Kasumi-1 (cell line): ENCODE data around the gene PIEZO1.

Experiments used
- DNase-seq, 2 experiments: peaks; one replicate each; lab custom pipeline; 2025; lab: John Stamatoyannopoulos, UW

Gene PIEZO1

DNA sequence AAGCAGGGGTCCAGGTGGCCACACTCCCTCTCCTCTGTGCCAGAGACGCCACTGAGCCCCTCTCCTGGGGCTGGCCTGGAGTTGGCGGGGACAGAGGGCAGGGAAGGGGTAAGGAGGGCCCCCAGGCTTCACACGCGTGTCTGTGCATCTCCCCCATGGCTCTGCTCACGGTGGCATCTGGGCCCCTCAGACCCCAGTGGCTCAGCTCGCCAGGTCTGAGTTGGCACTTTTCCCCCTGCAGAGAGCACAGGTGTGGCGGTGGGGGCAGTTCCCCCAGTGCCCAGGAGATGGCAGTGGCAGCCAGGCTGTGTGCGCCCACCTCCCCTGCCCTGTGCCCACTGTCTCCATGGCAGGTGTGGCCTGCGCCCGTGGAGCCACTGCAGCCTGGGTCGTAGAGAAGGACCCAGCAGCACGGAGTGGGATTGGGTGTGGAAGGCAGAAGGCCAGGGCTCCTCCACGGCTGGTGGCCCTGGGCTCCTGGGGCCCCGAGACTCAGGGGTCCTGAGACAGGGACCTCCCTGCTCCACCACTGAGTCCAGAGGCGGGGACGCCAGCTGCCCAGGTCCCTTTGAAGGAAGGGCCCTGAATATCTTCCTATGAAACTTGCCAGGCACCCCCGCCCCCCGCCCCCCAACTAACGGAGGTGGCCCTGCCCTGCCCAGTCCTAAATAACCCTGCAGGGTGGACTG is 31.0 kb upstream of the PIEZO1 start:
- peak; percentile 10 to 19 for DNase-seq

DNA sequence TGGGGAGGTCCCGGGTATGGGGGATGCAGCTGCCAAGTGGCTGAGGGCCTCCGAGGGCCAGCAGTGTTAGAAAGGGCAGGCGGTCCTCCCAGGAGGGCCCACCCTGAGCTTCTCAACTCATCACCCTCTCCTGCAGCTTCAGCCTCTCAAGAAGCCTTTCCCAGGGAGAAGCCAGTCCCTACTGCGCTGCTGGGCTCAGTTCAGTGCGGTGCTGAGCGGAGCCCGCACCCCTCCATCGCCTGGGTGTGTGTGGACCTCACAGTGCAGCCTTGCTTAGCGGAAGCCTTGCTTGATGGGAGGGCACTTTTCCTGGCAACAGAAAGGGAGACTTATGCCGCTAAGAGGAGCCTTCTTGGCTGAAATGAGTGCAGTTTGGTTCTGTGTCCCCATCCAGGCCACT is 30.2 kb upstream of the PIEZO1 start:
- no peak for DNase-seq

DNA sequence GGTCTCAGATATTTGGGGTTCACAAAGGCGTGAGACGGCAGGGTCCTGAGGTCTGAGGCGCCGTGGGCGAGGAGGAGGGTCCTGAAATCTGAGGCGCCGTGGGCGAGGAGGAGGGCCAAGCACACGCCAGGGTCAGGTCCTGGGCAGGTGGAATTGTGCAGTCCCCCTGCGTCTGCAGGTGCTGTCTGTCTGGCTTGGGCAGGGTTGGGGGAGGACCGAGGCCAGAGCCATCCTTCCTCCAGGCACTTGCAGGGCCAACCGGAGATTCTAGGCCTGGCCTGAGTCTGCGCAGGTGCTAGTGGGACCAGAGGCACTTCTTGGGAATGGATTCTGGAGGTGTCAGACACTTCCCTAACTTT is 29.1 kb upstream of the PIEZO1 start:
- no peak for DNase-seq

DNA sequence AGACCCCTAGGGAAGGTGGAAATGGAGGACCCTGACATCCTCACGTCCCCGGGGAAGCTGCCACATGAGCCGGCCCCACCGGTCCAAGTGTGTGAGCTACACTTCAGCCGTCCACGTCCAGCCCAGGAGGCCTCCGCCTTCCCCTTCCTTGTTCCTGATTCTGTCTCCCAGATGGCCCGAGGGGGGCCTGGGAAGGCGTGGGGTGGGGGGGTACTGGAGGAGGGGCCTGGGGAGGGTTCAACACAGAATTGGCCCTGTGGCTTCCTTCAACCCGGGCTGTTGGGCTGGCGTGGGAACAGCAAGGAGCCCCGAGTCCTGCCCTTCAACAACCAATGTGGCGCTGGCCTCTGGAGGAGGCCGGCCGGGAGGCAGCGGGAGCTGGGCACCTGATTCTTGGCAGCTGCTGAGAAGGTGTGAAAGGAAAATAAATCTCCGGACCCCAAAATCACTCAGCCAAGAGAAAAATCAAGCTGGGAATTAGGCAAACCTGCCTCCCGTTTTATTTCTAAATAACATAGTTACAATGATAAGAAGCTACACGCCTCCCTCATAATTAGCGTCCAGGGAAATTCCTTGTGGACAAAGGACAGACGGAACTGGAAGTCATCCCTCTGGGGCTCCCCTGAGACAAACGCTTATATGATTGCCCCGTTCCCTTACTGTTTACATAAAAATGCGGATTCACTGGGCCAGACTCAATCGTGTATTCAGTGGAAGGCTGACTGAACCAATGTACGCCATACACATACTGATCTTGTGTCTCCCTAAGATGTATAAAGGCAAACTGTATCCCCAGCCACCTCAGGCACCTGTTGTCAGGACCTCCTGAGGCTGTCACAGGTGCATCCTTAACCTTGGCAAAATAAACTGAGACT is 28.5 kb upstream of the PIEZO1 start:
- no peak for DNase-seq

DNA sequence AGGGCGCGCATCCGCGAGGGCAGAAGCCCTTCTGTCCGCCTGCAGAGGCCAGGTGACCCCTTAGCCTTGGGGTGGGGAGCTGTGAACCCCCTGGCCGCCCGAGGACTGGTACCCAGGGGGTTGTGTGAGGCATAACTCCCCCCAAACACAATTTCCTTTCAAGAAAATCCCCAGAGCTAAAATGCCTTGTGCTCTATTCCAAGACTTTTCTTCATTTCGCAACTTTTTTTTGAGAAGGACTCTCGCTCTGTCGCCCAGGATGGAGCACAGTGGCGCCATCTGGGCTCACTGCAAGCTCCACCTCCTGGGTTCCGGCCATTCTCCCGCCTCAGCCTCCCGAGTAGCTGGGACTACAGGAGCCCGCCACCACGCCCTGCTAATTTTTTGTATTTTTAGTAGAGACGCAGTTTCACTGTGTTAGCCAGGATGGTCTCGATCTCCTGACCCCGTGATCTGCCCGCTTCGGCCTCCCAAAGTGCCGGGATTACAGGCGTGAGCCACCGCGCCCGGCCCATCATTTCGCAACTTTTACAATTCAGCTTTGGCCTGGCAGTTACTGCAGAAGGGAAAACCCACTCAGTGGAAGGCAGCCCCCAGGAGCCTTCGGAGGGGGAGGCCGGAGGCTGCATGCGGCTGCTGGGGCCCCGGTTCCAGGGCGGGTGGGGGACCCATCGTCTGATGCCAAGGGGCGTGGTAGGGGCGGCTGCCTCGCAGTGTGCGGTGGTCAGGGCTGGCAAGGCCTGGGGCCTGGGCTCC is 27.7 kb upstream of the PIEZO1 start:
- DNase-seq = peak; percentile 33 to 59

DNA sequence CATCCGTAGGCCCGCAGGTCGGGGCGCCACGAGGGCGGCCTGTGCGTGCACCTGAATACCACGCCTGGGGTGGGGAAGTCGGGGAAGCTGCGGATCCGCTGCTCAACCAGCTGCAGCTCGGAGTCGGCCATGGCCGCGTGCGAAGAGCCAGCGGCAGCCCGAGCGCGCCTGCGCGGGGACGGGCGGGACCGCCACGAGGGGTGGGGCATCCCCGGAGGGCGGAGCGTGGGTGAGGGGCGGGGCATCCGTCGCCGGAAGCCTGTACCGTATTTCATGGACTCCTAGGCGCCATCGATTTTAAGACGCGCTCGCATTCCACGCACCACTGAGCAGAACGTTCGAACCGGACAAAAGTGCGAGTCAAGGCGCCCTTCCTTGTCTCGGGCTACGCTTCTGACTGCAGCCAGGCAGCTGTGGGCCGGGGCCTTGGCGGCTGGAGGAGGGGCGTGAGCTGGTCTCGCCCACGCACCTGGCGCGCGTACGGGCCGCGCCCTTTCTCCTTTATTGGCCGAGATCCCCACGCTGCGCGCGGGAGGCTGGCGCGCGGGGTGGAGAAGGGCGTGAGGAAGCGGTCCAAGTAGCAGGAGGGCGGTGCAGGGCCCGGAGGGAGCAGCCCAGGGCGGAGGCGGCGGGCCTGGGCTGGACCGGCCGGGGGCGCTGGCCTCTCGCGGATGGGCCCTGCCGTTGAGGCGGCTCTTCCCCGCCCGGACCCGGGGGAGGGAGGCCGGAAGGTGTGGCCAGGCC is 26.9 kb upstream of the PIEZO1 start, which contains the start of gene APRT:
Gene APRT (minus strand): TSS at position 160 of the 744 bp plus-strand sequence. CDS start 29 bp downstream, at position 131.
- DNase-seq = peak; percentile 83 to 89

DNA sequence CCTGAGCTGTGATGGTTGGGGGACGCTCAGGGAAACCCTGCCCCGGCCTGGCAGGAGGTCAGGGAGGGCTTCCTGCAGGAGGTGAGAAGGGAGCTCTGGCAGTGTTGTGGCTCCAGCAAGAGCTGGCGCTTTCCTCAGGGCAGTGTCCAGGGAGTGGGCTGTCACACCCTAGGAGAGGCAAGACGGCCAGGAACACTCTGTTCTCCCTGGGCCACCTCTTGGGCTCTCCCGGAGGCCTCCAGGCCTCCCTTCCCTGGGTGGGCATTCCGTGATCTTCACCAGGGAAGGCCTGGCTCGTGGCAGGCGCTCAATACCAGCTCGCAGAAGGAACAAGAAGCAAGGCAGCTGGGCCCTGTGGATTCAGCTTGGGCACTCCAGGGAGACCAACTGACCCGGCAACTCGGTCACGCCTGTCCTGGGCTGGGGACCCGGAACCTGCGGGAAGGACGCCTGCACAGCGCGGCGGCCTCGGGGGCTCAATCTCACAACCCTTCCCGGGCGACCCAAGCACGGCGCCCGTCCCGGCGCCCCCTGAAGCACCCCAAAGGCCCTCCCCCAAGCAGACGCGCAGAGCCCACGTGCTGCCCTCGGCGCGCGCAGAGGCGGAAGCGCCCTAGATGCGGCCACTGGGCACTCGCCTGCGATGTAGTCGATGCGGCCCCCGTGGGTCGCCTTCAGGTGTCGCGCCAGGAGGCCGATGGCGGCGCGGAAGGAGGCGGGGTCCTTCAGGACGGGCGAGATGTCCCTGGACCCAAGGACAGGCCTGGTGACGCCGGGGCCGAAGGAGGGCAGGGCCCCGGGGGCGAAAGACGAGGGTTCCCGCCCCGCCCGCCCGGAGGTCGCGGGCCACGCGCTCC is 26.1 kb upstream of the PIEZO1 start:
- DNase-seq = peak; percentile 53 to 62

DNA sequence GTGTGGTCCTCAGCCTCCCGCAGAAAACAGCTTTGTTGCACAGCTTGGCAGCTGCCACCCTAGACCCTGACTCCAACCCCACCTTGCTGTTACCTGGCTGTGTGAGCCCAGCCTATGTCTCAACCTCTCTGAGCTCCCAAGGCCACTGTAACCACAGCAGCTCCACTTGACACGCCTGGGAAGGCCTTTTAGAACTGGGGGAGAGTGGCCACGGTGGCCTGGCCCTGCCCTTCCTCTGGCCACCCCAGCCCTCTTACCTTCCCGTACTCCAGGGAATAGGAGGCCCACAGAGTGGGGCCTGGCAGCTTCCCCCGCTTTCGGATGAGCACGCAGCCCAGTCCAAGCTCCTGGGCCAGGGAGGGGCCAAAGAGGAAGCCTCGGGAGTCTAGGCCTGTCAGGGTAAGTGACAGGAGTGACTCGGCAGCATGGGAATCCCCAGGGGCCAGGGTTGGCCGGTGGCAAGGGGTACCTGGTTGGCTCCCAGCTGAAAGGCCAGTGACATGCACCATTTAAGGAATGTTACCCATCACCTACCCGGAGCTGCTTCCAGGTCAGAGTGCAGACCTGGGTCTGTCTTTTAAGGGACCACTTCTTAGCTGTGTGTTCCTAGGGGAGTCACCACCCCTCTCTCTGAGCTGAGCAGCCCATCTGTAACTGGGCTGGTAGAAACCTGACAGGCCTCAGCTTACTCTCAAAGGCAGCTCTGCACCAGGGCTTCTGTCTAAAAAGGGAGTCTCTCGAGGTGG is 25.3 kb upstream of the PIEZO1 start:
- peak; percentile 28 to 38 for DNase-seq

DNA sequence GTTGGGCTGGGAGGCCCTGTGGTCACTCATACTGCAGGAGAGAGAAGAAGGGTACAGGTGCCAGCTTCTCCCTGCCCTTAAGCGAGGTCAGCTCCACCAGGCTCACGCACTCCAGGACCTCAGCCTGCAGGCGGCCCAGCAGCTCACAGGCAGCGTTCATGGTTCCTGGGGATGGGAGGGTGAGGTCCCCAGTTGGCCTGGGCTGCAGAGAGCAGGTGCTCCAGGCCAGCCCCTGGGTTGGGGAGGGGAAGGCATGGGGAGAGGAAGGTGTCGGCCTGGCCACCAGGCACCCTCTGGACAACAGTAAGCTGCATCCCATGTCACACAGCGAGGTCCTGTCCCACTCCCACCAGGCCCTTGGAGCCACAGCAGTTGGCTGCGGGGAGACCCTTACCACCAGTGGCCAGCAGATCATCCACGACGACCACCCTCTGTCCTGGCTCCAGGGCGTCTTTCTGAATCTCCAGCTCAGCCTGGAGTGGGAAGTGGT is 24.7 kb upstream of the PIEZO1 start:
- no peak for DNase-seq

DNA sequence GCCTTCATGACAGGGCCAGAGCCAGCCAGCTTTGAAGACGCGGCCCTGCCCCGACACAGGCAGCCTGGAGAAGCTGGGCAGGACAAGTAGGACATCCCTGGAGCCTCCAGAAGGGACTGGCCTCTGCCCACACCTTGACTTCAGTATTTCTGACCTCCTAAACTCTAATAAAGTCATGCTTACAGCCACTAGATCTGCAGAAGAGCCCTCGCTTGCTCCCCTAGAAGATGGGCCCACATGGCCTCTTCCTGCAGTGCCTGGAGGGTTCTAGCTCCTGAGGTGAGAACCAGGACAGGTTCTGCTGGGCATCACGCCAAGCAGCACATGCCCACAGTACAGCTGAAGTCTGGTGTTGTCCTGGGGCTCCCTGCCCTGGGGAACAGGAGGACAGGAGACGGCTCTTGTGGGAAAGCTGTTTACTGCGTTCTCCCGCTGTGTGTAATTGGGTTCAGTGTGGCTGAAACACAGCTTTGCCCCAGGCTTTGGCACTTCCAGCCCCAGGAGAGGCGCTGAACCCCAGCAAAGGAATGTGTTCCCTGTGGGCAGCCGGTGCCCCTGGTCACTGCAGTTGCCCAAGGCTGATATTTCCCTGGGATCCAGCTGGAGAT is 24.2 kb upstream of the PIEZO1 start:
- DNase-seq = no peak

DNA sequence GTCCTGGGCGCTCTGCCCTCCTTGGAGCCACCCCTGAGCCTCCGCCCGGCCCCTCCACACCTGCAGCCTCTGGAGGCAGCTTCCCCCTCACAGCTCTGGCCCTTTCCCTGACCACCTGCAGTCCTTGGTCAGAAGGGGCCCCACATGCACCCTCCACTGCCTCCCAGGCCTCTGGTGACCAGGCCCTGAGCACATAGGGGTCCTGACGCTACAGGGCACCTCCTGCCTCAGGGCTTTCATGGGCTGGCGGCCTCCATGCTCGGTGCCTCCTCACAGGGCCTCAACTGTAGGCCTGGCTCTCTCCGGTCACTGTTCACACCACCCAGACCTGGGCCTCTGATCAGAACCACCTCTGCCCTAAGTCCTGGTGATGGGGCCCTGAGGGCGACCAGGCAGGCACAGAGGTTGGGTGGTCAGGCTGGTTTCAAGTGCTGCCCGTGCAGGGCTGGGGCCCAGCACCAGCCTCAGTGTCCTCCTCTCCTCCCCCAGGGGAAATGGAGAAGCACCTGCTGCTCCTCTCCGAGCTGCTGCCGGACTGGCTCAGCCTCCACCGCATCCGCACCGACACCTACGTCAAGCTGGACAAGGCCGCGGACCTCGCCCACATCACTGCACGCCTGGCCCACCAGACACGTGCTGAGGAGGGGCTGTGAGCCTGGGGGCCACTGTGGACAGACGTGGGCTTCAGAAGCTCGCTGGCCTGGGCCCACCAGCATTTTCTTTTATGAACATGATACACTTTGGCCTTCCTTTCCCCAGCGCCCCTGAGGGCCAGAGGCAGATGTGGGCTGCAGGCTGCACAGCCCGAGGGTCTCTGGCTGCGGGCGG is 22.8 kb upstream of the PIEZO1 start:
- no peak for DNase-seq

DNA sequence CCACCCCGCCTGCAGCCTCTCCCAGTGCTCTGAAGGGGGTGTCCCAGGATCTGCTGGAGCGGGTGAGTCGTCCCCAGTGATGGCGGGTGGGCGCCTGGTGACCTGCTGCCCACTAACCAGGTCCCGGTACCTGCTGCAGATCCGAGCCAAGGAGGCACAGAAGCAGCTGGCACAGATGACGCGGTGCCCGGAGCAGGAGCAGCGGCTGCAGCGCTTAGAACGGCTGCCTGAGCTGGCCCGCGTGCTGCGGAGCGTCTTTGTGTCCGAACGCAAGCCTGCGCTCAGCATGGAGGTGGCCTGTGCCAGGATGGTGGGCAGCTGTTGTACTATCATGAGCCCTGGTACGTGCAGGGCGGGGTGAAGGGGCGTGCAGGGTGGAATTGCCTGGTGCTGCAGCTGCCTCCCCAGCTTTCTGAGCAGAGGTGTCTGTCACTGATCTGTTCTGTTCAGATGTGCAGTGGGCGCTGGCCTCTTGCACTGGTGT is 22.2 kb upstream of the PIEZO1 start:
- DNase-seq = no peak

DNA sequence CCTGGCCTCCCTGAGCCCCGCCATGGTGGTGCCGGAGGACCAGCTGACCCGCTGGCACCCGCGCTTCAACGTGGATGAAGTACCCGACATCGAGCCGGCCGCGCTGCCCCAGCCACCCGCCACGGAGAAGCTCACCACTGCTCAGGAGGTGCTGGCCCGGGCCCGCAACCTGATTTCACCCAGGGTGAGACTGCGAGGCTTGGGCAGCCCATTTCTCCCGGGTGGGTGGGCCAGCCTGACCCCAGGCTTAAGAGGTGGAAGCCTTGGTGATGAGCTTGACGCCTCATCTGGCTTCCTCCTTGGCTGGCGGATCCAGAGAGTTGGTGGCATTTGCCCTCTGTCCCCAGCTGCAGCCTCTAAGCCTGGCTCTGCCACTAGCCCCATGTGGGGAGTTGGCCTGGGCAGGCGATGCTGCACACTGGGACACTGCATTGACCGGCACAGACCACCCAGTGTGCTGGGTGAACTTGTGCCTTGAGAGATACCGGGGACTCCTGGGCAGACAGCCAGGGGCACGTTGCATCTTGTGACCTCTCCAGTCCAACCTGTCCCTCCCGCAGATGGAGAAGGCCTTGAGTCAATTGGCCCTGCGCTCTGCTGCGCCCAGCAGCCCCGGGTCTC is 21.6 kb upstream of the PIEZO1 start:
- no peak for DNase-seq

DNA sequence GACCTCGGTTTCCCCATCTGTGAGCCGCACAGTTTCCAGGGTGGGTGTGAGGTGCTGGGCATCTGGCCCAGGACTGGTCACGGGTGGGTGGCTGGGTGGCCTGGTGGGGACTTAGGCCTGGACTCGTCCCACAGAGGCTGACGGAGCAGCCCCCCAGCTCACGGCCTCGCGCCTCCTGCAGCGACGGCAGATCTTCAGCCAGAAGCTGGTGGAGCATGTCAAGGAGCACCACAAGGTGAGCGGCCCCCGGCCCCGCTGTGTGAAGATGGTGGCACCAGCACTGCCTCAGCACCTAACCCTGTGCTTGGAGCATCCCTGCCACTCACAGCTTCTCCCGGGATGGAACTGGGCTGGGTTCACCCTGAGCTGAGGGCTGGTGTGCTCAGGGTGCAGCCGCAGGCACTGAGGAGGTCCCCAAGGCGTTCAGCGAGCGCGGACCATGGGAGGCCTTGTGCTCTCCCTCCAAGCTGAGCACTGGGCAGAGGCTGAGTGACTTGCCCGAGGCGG is 20.9 kb upstream of the PIEZO1 start:
- DNase-seq = no peak

DNA sequence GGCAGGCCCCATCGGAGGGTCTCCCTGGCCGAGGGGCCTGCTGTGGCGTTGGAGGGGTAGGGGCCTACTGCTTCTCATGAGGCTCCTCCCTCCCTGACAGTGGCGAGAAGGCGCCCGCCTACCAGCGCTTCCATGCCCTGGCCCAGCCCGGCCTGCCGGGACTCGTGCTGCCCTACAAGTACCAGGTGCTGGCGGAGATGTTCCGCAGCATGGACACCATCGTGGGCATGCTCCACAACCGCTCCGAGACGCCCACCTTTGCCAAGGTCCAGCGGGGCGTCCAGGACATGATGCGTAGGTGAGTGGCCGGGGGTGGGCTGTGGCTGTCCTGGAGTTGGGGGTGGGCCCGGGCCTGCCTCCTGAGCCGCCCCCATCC is 20.3 kb upstream of the PIEZO1 start:
- DNase-seq = no peak

DNA sequence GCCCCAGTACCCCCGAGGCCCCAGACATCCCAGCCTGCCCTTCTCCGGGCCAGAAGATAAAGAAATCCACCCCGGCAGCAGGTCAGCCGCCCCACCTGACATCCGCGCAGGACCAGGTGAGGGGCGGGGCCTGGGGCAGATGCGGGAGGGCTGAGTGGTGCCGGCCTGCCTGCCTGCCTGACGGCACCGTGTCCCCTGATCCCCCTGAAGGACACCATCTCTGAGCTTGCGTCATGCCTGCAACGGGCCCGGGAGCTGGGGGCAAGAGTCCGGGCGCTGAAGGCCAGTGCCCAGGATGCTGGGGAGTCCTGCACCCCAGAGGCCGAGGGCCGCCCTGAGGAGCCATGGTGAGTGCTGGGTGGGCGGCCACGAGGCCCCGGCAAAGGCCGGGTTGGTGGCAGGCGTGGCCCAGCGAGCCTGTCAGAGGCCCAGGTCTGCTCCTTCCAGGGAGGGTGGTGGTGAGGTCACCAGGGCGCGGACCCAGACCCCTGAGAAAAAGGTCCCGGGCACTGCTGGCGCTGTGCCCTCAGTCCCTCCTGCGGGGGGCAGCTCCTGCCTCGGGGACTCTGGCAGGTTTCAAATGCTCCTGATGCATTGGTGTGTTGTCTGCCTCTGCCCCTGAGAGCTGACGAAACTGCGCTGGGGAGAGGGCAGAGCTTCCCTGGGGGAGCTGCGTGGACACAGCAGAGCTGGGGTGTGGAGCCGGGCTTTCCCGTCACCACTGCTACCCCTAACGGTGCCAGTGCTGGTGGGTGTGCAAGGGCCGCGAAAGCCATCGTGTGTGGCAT is 19.7 kb upstream of the PIEZO1 start:
- no peak for DNase-seq

DNA sequence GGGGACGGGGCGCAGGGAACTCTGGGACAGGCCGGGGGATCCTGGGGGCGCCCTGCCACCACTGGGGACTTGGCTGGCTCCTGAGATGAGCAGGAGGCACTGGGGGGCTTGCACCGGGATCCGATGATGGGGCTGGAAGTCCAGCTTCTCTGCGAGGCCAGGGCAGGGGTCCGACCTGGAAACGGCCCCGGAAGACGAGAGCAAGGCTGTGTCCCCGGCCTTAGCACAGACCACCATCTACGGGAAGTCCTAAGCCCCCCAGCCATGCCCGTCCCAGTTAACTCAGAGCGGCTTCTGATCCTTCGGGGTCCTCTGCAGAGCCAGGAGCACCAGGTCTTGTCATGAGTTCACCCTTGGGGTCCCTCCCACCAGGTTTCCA is 19.1 kb upstream of the PIEZO1 start:
- no peak for DNase-seq
